HG03457 (cell line): ENCODE results near the gene EFNA5.

Experiments
- ATAC-seq: cut with Tn5 transposase; IDR thresholded peaks from one replicate; pipeline ENCODE4 v1.9.1; 2021; ENCODE audit warnings: moderate number of reproducible peaks; ENCODE audit not compliant: unreplicated experiment

Gene EFNA5

DNA sequence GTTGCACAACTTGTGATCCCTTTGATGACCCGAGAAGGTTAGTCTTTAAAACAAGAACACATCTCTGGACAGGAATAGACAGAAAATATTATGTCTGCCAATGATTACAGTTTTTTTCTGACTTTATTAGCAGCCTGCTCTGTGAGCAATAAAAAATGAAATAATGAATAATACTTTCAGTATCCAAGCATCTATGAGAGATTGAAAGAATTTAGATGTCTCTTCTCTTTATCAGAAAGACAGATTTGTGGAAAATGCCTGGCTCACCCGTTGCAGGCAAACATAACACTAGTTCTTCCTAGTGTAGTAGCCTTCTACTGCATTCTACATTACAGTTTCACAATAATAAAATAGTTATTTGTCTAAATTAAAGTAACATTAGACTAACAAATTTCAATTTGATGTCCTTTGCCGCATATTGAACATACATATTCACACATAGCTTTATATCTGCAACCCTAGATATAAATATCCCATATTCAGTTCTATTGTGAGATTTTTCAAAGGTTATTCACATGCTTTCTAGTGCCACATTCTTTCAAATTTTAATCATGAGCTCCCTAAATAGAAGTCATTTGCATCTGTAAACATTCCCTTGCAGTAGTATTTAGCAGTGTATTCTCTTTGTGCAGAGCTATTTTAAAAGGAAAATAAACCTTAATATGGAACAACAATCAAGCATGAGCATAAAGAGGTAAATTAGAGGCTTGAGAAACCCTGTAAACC is 267.3 kb downstream of the EFNA5 start:
- ATAC-seq, result no peak

DNA sequence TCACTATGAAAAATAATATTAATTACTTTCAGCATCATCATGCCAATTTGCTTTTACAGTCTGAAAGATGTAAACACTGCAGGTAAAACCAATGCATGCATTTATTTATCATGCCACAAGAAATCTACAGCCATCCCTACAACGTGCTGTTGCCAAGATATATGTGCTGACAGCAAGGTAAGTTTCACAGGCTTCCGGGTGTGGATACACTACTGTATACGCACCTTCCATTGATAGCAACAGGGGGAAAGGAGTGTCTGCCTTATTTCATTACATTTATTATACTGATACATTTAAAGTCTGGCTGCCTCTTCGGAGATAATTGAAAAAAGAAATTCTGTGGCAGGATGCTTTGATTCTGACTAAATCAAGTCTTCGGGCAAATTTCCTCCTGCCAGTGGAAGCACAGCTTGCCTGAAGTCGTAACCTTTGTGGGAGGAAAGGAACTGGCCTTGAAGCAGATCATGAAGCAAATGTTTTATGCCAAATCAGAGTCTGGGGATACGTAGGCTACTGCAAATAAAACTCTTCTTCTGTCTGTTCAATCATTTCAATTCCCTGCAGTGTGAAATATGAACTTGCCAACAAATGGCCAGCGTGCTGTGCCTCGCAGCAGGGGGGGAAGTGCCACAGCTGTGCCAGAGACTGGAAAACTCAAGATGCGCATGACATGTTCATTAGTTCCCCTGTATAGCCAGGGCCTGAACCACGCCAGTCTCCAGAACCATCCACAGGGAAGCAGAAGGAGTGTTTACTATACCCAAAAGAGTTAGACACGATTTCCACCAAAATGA is 268.1 kb downstream of the EFNA5 start:
- ATAC-seq, result no peak

DNA sequence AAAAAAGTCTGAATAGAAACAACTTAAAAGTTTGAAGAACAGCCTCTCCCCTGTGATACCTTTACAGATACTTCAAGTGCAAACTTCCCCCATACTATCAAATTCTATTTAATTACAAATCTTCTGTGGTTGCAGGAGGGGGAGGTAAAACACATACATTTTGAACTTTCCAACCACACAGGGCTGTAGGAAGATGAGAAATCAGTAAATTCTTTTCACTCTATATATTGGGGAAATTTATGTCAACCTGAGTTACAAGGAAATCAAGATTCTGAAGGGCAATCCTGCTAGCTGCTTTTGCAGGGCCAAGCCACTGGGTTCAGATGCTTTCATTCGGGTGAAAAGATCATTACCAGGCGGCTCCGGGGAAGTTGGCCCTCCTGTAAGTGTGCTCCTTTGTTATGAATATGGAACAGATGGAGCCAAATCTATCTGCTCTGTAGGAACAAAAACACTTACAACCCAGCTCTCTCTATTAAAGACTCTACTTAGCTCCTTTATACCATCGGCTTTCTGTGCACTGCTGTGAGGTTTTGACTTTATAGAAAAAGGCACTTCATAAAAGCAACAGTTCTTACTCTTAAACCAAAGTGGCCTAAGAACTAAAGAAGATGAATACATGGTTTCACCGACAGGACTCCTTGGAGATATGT is 269.1 kb downstream of the EFNA5 start:
- no peak for ATAC-seq

DNA sequence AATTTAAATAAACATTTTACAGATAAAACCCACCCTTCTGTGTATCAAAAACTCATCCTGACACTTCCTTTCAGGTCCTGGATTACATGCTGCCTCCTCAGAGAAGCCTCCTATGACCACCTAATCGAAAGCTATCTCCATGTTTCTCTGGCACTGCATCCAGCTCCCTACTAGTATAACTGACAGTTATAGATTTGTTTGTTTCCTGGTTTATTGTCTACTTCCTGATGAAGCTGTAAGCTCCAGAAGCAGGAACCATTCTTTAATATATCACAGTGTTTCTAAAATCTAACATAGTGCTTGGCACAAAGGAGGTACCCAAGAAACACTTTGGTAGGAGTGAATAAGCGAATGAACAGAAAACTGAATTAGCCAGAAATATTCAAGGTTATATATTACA is 270.4 kb downstream of the EFNA5 start:
- no peak for ATAC-seq

DNA sequence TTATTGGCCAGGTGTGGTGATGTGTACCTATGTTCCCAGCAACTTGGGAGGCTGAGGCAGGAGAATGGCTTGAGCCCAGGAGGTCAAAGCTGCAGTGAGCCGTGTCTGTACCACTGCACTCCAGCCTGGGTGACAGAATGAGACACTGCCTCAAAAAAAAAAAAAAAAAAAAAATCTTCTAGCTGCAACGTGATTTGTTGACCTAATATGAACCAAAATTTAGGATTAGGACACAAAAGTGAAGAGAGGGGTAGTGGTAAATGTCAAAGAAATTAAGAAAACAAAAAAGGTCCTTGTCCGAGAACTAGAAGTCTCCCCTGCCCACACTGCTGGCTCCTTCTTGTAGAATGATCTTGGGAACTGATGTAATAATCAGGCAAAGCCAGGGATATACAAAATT is 272.0 kb downstream of the EFNA5 start:
- ATAC-seq, result no peak

DNA sequence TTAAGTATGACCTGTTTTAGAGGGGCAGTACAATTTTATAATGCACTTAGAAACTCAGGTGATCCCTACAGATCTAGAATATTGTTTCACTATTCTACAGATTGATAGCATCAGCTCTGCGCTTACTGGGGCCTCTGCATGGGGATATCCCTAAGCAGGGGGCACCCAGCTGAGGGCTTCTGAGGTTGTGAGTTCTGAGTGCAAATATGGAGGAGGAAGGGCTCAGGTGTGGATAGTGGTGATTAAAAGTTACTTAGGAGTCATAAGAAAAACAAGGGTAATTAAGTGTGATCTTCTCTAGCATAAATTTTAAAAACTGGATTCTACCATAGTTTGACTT is 274.4 kb downstream of the EFNA5 start:
- peak; percentile 36 for ATAC-seq

DNA sequence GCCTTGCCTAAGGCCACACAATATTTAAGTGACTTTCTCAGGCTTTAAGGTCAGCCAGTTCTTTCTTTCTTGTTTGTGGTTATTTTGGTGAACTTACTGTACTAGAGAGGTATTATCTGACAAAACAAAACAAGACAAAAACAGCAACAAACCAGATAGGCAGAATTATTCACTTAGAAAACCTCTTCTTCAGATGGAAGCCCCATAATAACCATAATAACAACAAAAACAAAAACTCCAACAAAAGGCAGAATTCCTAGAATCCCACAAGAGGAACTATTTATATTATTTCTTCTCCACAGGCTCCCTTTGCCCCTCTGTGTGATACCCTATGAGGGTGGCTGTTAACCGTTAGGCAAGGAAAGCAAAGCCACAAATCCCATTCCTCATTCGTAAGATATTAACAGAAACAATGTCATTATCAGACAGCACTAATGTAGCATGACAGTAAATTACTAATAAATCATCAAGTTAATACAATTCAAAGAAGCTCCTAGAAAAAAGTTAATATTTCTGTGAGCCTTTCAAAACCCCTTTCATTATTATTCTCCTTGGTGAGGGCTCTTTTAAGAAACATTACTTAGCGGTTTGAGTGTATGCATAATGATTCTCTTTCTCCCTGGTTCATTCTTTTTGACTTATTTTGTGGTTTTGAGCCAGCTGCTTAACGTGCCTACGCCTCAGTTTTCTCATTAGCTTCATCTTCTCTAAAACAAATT is 274.9 kb downstream of the EFNA5 start:
- ATAC-seq, result peak; percentile 92

DNA sequence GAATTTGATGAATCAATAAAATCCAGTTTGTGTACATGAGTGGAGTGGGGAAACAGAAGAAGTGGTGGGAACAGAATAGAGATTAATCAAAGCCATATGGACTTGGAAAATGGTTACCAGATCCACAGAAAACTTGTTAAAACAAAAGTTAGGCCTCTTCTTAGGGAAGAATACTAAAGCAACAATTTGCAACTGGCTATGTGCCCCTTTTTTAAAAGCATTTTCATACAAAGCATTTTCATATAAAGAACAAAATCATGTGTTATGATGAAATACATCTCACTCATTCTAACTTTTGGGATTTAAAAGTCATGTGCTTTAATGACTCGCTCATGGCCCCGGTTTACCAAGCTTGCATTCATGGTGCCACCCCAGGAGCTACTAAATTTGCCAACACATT is 276.9 kb downstream of the EFNA5 start:
- no peak for ATAC-seq

DNA sequence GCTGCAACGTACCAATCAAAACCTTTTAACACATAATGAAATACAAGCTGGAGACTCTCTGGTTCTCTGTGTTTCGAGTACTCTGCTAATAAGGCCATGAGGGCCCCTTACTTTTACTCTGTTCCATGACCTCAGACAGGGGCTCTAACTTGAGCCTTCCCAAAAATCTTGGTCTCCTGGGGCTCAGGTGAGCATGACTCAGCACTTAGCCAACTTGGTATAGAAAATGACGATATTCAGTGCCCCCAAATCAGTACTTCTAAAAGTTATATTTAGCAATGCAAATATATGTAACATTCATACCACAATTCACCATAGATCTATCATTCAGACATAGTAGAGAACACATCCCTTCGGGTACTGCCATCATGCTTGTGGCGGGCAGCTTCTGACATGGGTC is 278.9 kb downstream of the EFNA5 start:
- no peak for ATAC-seq

DNA sequence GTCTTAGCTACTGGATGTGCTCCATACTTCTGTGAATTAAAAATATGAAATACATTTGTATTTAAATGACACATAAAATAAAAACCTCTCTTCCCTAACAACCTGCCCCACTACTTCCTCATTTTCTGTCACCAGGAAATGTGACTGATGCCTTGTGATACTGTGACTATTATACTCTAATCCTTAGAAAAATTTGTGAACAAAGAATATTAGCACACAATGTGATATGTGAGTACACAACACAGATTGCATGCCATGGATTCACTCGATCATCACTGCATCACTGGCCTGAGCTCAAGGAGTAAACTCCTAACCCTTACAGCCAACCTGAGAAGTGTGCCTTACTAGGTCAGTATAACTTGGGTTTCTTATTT is 281.0 kb downstream of the EFNA5 start:
- ATAC-seq, result no peak

DNA sequence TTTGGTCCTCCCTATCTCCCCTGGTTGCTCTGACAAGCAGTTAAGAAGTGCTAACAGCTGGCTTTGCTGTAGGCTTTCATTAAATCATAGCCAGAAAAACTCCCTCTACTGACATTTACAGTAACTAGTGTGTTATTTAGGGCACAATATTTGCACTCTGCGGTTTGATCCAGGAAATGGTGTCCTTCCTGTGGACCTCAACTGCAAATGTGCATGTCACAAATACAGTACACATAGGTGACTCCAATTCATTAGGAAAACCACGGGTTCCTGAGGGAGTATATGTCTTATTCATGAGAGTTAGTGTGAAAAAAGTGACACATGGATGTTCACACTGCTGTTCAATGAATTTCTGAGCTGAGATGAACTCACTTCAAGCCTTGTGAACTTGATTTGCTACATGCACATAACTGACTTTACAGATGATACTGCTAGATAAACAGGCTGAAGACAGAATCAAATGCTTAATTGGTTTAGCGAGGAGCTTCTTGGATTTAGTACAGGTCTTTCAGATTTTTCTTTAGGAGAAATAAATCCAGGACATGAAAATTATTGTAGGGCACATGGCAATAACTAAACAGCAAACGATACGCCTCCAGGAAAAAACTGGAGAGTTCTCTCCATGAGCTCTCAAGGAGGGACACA is 281.5 kb downstream of the EFNA5 start:
- ATAC-seq, result peak; percentile 88

DNA sequence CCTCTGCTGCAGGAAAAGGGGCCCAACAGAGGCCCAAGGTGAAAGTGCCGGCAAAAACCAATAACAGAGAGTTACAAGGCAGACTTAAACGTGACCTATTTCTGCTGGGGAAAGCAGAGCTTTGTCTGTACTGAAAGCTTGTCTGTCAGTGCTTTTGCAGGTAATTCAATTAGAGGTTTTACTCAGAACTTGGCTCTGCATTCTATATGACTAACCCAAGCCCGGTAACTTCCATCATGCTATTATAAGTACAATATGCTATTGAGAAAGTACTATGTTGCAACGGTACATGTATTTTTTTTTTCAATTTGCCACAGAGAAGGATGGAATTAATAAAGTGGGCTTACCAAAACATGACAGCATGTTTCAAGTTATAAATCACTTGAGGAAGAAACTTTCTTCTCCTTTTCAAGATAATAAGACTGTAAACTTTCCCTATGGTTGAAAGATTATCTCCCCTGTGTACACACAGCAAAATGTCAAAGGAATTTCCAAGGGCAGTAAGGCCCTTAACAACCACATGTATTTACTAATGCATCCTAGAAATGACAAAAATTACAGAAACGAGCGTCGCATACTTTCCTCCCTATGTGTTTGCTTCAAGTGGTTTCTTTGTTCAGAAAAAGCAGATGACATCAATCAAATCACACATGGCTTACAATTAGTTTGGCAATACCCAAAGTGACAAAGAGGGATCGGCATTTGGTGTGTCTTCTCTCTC is 282.4 kb downstream of the EFNA5 start:
- peak; percentile 33 for ATAC-seq

DNA sequence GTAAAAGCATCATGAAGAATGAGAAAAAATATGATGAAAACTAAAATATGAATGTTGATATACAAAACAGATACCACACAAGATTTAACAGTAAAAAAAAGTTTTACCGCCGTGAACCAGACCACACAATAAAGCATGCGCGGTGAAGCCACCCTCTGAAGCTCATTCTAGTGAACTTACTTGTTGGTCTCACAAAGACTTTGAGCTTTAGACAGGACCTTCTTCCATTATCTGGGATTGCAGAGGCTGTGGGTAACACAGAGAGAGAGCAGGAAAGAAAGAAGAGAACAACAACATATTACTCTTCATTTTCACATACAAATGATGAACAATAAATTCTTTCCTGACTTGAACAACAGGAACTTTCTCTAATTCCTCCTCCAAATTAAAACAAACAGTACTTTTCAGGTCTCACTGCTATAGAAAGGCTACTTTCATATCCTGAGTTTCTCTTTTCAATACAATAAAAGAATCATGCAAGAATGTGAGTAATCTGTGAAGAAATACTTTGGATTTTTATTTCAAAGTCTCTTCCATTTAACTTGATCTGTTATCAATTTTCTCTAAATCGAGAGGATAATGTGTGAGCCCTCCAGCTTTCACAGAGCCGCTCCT is 283.1 kb downstream of the EFNA5 start:
- no peak for ATAC-seq

DNA sequence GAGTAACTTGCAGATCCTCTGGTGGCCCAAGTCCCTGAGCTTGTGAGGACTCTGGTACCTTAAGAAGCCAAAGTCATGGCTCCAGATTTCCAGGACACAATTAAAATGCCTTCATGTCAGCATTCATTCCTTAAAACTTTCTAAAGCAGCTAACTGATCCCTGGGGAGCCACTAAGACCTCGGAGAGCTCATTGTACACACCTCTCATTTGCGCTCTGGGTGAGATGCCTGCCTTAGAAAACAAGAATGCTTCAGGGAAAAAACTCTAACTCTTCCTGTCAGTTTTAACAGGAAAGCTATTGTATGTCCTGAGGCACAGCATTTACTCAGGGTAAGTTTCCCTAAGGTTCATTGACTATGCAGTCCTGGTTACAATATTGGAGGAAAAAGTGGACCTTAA is 285.0 kb downstream of the EFNA5 start:
- ATAC-seq, result no peak

DNA sequence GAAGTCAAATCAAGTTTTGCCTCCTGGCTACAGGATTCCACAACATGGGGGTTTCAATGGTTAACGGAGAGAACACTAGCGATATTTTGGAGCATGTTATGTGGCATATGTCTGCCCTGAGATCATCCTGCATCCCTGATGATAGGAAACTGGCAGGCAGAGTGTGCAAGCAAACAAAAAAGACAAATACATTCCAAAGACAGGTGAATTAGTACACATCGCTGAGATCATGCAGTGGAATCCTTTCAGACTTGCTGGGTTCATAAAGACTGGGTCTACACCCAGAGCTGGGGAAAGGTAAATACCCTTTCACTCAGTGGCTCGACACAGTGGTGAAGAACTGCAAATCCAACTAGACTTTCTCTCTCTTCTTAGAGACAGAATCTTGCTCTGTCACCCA is 286.5 kb downstream of the EFNA5 start:
- no peak for ATAC-seq

DNA sequence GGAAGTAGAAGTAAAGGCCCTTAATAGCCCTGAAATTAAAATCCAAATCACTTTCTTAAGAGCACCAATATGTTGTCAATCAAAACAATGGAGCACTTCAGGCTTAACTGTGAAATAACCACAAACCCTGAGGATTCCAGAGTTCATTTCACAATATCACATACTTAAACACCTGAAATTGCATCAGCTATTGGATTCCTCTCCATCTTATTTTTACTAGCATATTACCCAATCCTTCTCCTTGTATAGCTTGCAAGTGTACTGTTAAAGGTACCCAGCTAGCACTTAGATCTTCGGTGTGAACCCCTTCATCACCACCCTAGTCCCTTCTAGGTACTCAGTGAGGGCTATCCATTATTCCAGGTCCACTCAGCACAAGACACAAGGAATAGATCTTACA is 287.3 kb downstream of the EFNA5 start:
- ATAC-seq, result no peak

DNA sequence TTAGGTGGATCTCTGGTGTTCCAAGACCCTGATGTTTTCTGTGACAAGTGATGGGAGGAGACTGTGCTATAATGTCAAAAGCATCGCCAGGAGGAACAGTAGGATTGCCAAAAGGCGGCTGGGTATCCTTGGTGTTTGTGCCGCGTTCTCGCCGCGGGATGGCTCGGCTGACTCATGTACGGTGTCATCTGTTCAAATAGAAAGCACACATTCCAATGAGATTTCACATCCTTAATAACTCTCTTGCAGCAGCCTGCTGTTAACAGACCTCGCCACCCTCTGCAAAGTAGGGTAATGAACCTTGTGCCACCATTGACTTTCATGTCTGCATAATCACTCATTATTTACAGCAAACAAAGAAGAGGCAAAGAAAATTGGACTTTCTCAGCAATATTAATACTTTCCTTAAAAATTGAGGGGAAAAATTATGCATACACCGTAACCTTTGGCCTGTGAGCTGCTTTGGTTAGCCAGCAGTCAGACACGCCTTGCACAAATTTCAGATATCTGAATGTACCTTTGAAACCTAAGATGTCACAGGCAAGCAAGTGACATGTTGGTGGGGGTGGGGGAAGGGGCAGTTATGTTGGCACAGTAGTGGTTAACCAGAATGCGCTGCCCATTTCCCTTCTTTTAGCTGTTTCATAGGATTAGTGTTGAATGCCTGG is 289.4 kb downstream of the EFNA5 start:
- no peak for ATAC-seq

DNA sequence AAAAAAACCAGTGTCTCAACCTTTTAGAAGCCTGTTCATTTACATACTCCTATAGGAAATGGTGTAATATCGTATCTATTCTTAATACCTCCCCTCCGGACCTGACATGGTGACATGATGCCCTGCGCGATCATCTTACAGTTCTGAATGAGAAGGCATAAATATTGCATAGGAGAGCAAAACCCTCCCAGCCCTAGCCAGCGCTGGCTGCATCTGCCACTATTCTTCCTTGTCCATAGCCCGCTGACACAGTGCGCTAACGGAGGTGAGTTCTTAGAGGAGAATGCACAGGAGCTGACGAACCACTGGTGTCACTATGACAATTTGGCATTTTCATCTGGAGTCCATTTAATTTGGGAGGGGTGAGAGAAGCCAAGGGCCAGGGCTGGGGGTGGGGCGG is 290.1 kb downstream of the EFNA5 start:
- no peak for ATAC-seq

DNA sequence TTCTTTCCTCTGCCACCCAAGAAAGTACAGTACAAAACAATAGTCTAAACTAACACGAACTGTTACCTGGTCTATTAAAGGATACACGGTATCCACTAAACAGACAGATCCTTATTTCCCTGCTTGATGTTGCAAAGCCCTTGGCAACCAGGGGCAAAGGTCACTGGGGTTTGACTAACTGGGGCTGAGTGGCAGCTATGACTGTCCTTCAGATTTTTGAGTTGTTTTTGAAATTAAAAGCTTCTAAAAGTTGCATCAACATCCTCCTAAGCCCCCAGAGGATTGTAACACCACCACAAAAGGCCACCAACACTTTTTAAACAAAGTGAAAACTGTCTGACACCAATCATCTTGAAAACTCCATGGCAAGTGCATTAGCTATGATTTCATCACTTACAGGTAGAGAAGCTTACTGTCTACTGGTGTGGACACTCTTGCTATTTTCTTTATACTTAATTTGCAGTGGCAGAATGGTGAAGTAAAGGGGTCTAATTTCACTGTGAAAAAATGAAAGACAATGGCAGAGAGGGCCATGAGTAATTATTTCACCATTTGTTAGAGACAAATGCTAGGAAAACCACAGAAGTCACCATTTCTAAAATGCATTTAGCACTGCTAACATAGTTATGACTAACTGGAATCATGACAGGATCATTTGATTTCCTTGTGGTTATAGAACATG is 292.4 kb downstream of the EFNA5 start:
- no peak for ATAC-seq
